NCI-H524 treated with DMSO at 0.1 percent for 48 hours (cell line): ENCODE data around the gene C11orf68.

Experiments used
- DNase-seq: peaks from one replicate; lab custom pipeline; 2025; lab: John Stamatoyannopoulos, UW

Gene C11orf68

GRCh38 chr11:65871811-65872548 lies 46.9 kb downstream of the C11orf68 start:
- DNase-seq: no peak

- DNase-seq: no peak
These were observed 47.9 kb downstream of the C11orf68 start for GRCh38 chr11:65870706-65871681.

GRCh38 chr11:65870307-65870658 lies 48.6 kb downstream of the C11orf68 start:
- DNase-seq: no peak

GRCh38 chr11:65869643-65870306 lies 49.1 kb downstream of the C11orf68 start:
- no peak for DNase-seq

- DNase-seq: no peak
These were observed 50.0 kb downstream of the C11orf68 start for GRCh38 chr11:65868907-65869306.

- DNase-seq: no peak
These were observed 50.7 kb downstream of the C11orf68 start for GRCh38 chr11:65868076-65868667.

- no peak for DNase-seq
These were observed 51.4 kb downstream of the C11orf68 start for GRCh38 chr11:65867284-65868071.
